MCF 10A (cell line): ENCODE results near the gene CEP290. TPM values are rescaled to one million over a fixed set of nuclear protein-coding genes. Genes with fewer than 3 reads are reported as not detected.

Experiments used
- BruUV-seq: library from RNA; stranded (reverse); fragments of 400-500 nt; replicated peaks from 2 replicates; lab custom pipeline; 2021; lab: Mats Ljungman, UMichigan
- CTCF ChIA-PET: fragments of 300-600 bp; sonication (Branson Sonifier 250); formaldehyde crosslinking; extraction: SDS; loops from one replicate; lab custom pipeline; 2021; ENCODE audit warnings: antibody characterized with exemption, inconsistent platforms; lab: Yijun Ruan, JAX
- POLR2A ChIA-PET: fragments of 300-600, 350-650 bp; sonication (Branson Sonifier 250); formaldehyde crosslinking; extraction: SDS; loops from one replicate; lab custom pipeline; 2020; ENCODE audit warnings: antibody characterized with exemption, inconsistent platforms; lab: Yijun Ruan, JAX
- DNase-seq: peaks from one replicate; pipeline ENCODE4 v3.0.0-alpha.2; 2018; ENCODE audit not compliant: unreplicated experiment
- H3K27ac Mint-ChIP-seq: one replicate; pipeline ENCODE4 v1.8.0; 2022; ENCODE audit warnings: mild to moderate bottlenecking, low read depth, mixed read lengths; ENCODE audit not compliant: unreplicated experiment
- H3K27me3 Mint-ChIP-seq: one replicate; pipeline ENCODE4 v1.8.0; 2022; ENCODE audit warnings: mixed read lengths; ENCODE audit not compliant: insufficient read depth, unreplicated experiment
- H3K36me3 Mint-ChIP-seq: one replicate; pipeline ENCODE4 v1.8.0; 2022; ENCODE audit warnings: mild to moderate bottlenecking, moderate library complexity, mixed read lengths; ENCODE audit not compliant: insufficient read depth, unreplicated experiment
- H3K4me1 Mint-ChIP-seq: one replicate; pipeline ENCODE4 v1.8.0; 2022; ENCODE audit warnings: mixed read lengths; ENCODE audit not compliant: insufficient read depth, unreplicated experiment
- H3K4me3 Mint-ChIP-seq: one replicate; pipeline ENCODE4 v1.8.0; 2022; ENCODE audit warnings: mild to moderate bottlenecking, moderate library complexity, mixed read lengths; ENCODE audit not compliant: unreplicated experiment
- H3K9me3 Mint-ChIP-seq: one replicate; pipeline ENCODE4 v1.8.0; 2022; ENCODE audit warnings: mixed read lengths; ENCODE audit not compliant: unreplicated experiment
- intact Hi-C: fragments of 100-400 bp; cut with micrococcal nuclease; formaldehyde crosslinking; loops from 2 replicates; pipeline ENCODE4 v1.14.1; 2022
- total RNA-seq: library from RNA; stranded (reverse); gene quantifications from 2 replicates; pipeline ENCODE4 v1.2.3, GENCODE V29; 2022
- TF ChIP-seq, protein P1 (sequence below): fragments of 200-600 bp; IDR thresholded peaks from one replicate; pipeline ENCODE4 v1.8.0; 2022; ENCODE audit warnings: antibody characterized with exemption, mild to moderate bottlenecking; ENCODE audit not compliant: unreplicated experiment

CEP290 gene
- total RNA-seq, 1 experiment from 2014 or later: 22.3 TPM

DNA sequence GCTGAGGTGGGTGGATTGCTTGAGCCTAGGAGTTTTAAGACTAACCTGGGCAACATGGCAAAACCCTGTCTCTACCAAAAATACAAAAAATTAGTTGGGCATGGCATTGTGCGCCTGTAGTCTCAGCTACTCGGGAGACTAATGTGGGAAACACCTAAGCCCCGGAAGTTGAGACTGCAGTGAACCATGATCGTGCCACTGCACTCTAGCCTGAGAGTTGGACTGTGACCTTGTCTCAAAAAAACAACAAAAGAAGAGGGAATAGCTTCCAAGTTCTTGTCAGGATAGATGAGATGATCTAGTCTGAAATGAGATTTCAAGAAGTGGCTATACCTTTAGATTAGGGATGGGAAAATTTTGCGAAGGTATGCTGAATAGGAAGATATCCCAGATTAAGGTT is 97.9 kb downstream of the CEP290 start:
- TF ChIP-seq, protein P1, sequence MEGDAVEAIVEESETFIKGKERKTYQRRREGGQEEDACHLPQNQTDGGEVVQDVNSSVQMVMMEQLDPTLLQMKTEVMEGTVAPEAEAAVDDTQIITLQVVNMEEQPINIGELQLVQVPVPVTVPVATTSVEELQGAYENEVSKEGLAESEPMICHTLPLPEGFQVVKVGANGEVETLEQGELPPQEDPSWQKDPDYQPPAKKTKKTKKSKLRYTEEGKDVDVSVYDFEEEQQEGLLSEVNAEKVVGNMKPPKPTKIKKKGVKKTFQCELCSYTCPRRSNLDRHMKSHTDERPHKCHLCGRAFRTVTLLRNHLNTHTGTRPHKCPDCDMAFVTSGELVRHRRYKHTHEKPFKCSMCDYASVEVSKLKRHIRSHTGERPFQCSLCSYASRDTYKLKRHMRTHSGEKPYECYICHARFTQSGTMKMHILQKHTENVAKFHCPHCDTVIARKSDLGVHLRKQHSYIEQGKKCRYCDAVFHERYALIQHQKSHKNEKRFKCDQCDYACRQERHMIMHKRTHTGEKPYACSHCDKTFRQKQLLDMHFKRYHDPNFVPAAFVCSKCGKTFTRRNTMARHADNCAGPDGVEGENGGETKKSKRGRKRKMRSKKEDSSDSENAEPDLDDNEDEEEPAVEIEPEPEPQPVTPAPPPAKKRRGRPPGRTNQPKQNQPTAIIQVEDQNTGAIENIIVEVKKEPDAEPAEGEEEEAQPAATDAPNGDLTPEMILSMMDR: no peak
- no peak overlapping the region for H3K4me3 Mint-ChIP-seq
- POLR2A ChIA-PET: no interaction called here
- DNase-seq: no peak
- BruUV-seq: no TSS peak
- no peaks in the 10 kb centered on the region for H3K27me3 Mint-ChIP-seq
- no peaks in the 10 kb centered on the region for H3K9me3 Mint-ChIP-seq
- H3K27ac Mint-ChIP-seq: peak overlapping the region; percentile 55
- CTCF ChIA-PET: interaction anchor here (1.0 kb wide), 1 partner anchor 10 kb away, joined by 4 read pairs; no protein-coding TSS in a partner anchor
- intact Hi-C loops: no loop called here
- peaks cover 10% of the 10 kb centered on the region for H3K4me1 Mint-ChIP-seq
- H3K36me3 Mint-ChIP-seq: peaks cover 54% of the 10 kb centered on the region

DNA sequence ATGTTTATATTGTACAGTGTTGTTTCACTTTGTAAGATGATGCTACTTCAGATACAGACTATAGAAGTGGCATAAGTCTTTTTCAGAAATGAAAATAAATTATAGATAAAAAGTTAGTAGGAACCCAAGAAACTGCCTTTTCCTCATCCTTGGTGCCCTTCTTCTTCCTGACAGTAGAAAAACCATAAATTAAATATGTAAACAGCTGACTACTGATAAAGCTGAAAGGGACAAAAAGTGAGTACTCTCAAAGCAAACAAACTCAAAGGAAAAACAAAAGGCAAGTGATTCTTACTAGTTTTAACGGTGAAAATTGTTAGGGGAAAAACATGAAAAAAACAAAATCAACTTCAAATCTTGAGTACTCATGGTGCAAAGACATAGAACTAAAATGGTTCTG is 104.1 kb downstream of the CEP290 start:
- intact Hi-C loops: no loop called here
- DNase-seq: no peak
- H3K4me1 Mint-ChIP-seq: peaks cover 26% of the 10 kb centered on the region
- TF ChIP-seq, protein P1: no peak
- no peaks in the 10 kb centered on the region for H3K9me3 Mint-ChIP-seq
- CTCF ChIA-PET: interaction anchor here (0.8 to 0.9 kb wide), 2 partner anchors 17 to 21 kb away, joined by 3 to 6 read pairs; no protein-coding TSS in a partner anchor
- POLR2A ChIA-PET: interaction anchor here (0.7 to 2.3 kb wide), 5 partner anchors 13 to 104 kb away, joined by 3 to 5 read pairs (median 3); partner anchors contain the start of genes CEP290 and TMTC3
- BruUV-seq: no TSS peak
- no peaks in the 10 kb centered on the region for H3K27me3 Mint-ChIP-seq
- peak overlapping the region; percentile 98 for H3K4me3 Mint-ChIP-seq
- H3K27ac Mint-ChIP-seq: no peak overlapping the region
- H3K36me3 Mint-ChIP-seq: peaks cover 5% of the 10 kb centered on the region

DNA sequence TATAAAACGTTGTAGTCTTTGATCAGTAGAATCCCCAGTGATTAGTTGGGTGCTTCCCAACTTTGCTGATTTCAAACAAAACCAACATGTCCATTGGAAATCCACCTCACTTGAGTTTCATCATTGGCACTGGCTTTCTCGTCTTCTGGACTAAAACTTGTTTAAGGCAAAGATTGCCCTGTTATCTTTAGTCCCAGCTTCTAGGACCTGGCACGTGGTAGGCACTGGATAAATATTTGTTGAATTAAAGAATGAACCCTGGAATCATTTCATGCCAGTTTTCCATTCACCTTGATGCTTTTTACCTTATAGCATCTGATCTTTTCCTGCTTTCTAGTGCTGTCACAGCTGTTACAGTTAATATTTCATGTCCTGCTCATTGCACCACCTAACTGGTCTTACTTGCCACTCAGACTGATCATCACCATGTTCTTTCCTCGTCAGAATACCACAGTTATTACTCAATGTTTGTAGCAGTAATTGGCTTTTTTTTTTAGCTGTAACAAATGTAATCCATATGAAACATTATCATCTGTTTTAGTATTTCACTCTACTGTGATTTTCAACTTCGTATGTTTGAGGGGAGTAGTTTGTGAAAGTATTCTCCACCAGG is 105.4 kb downstream of the CEP290 start:
- CTCF ChIA-PET: interaction anchor here (0.8 kb wide), 1 partner anchor 19 kb away, joined by 4 read pairs; no protein-coding TSS in a partner anchor
- peaks cover 11% of the 10 kb centered on the region for H3K36me3 Mint-ChIP-seq
- peak overlapping the region; percentile 93 for H3K27ac Mint-ChIP-seq
- H3K4me3 Mint-ChIP-seq: peak overlapping the region; percentile 98
- POLR2A ChIA-PET: interaction anchor here (0.6 to 2.3 kb wide), 7 partner anchors 10 to 490 kb away, joined by 3 to 5 read pairs (median 3); partner anchors contain the start of genes CEP290 and TMTC3
- peaks cover 26% of the 10 kb centered on the region for H3K4me1 Mint-ChIP-seq
- TF ChIP-seq, protein P1: no peak
- no TSS peak for BruUV-seq
- no peaks in the 10 kb centered on the region for H3K27me3 Mint-ChIP-seq
- peak; percentile 55 for DNase-seq
- intact Hi-C loops: no loop called here
- no peaks in the 10 kb centered on the region for H3K9me3 Mint-ChIP-seq

DNA sequence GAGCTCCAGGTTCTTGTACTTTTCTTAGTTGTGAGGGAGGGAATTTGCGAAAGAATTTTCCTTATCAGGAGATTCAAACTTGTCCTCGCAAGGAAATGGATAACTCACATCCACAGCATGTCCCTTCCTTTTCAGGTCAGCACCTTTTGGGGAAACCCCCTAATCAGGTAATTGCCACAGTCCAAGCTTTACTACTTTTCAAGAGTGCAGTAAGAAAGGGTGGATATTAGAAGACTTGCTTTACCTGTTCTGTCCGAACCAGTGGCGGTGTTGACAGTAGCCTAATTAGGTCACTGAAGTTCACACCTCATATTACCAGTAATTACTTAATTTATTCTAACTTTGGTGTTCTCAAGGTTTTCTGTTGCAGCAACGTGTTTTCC is 106.0 kb downstream of the CEP290 start:
- POLR2A ChIA-PET: interaction anchor here (0.9 to 2.3 kb wide), 7 partner anchors 10 to 106 kb away, joined by 3 to 5 read pairs (median 4); partner anchors contain the start of genes CEP290 and TMTC3
- DNase-seq: peak; percentile 29
- no peaks in the 10 kb centered on the region for H3K27me3 Mint-ChIP-seq
- peak overlapping the region; percentile 93 for H3K27ac Mint-ChIP-seq
- H3K4me1 Mint-ChIP-seq: peaks cover 26% of the 10 kb centered on the region
- H3K36me3 Mint-ChIP-seq: peaks cover 11% of the 10 kb centered on the region
- CTCF ChIA-PET: interaction anchor here (0.8 kb wide), 1 partner anchor 19 kb away, joined by 4 read pairs; no protein-coding TSS in a partner anchor
- TSS peak; percentile 34 for BruUV-seq
- intact Hi-C loops: no loop called here
- H3K4me3 Mint-ChIP-seq: peak overlapping the region; percentile 98
- TF ChIP-seq, protein P1: no peak
- no peaks in the 10 kb centered on the region for H3K9me3 Mint-ChIP-seq
